GM12801 (cell line): ENCODE measurements around the gene CDX1.

ENCODE experiments used
- TF ChIP-seq, protein P1 (sequence below): IDR thresholded peaks from one replicate; pipeline ENCODE4 v1.5.1; 2011; ENCODE audit warnings: control low read depth; ENCODE audit not compliant: insufficient read length; ENCODE audit errors: extremely low read depth

Gene CDX1

DNA sequence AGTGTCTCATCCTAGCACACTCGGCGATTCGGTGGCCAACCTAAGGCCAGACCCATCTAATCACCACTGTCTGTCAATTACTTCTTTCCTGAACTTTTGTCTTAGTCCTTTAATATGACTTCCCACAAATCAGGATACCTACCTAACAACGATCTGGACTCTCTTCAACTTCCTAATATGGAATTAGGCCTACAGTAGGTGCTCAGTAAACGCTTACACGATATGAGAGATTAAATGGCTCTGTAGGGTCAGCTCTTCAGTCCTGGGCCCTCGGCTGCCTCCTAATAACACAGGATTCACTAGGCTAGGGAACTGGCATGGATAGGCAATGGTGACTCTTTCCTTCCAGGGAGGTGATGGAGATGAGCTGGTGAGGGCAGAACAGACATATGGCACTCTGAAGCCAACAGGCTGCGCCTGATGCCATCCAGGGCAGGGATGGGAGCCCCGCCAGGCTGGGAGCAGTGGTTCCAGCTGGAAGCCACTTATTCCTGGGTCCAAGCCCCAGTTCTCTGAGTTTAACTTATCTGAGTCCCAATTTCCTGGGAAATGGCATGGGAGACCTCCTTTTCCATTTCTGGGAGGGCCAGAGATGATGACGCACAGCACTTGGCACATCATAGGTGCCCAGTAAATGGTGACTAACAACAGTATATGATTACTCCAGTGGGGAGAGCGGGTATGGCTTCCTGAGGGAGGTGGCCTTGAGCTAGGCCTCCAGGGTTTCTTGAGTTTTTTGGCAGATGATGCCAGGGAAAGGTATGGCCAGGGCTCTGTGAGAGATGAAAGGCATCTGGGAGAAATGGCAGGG is 18.3 kb upstream of the CDX1 start:
- TF ChIP-seq, protein P1, sequence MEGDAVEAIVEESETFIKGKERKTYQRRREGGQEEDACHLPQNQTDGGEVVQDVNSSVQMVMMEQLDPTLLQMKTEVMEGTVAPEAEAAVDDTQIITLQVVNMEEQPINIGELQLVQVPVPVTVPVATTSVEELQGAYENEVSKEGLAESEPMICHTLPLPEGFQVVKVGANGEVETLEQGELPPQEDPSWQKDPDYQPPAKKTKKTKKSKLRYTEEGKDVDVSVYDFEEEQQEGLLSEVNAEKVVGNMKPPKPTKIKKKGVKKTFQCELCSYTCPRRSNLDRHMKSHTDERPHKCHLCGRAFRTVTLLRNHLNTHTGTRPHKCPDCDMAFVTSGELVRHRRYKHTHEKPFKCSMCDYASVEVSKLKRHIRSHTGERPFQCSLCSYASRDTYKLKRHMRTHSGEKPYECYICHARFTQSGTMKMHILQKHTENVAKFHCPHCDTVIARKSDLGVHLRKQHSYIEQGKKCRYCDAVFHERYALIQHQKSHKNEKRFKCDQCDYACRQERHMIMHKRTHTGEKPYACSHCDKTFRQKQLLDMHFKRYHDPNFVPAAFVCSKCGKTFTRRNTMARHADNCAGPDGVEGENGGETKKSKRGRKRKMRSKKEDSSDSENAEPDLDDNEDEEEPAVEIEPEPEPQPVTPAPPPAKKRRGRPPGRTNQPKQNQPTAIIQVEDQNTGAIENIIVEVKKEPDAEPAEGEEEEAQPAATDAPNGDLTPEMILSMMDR: no peak

DNA sequence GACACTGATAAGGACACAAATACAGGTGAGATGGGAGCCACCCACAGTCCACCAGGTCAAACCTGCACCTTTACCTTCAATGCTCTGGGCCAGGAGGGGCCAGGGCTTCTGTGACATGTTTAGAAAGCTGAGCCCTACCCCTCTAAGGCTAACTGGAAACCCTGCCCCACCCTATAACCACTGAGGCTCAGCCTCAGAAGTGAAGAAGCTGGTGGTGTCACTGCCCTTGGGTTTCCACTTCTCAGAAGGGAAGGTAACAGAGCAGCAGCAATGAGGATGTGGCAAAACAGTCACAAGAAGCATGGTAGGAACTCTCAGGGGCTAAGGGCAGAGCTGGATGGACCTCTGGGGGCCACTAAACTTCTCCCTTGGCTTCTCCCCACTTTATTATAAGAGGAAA is 17.0 kb upstream of the CDX1 start:
- TF ChIP-seq, protein P1: no peak

DNA sequence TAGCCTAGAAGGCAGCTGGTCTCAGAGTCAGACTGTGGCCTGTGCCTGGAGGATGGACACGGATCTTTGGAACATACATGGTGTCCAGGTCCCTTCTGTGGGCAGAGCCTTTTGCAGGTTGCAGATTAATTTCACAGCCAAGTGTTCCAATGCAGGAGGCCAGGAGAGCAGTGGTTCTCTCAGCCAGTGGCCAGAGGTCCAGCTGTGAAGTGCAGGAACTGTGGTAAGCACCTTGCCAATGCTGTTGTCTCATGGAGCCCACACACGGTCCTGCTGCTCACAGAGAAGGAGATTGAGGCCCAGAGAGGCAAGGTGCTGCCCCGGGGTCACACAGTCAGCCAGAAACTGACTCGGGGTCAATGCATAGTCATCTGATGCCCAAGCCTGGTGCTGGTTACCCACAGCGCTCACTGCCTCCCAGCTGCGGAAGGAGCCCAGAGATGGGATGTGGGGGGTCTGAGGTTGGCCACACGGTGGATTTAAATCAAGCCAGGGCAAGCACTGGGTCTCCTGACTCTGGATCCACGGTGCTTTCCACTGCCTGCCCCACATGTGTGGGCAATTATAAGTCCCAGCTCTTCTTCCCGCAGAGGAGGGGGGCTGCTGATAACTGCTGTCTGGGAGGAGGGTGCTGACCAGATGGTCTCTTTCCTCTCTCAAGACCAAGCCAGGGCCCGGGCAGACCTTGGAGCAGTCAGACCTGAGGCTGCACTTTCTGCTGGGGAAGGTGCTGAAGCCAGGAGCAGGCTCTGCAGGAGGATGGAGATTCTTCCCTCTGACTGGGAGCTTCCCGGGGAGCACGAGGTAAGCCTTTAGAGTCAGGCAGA is 13.7 kb upstream of the CDX1 start:
- TF ChIP-seq, protein P1: no peak

DNA sequence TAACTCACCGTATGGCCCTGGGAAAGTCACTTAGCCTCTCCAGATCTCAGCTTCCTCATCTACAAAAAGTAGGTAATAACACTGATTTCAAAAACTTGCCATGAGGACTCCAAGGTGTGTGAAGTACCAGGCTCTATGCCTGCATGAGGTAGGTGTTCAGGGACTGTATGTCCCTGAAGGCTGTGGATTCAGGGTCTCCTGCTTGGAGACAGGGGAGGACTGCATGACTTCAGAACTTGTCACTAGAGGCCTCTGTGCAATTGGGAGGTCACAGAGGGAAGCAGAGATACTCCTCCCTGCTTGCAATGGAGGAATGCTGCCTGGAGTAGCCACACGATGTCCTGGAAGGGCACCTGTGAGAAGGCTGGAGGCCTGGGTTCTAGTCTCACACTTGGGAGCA is 13.1 kb upstream of the CDX1 start:
- TF ChIP-seq, protein P1: no peak

DNA sequence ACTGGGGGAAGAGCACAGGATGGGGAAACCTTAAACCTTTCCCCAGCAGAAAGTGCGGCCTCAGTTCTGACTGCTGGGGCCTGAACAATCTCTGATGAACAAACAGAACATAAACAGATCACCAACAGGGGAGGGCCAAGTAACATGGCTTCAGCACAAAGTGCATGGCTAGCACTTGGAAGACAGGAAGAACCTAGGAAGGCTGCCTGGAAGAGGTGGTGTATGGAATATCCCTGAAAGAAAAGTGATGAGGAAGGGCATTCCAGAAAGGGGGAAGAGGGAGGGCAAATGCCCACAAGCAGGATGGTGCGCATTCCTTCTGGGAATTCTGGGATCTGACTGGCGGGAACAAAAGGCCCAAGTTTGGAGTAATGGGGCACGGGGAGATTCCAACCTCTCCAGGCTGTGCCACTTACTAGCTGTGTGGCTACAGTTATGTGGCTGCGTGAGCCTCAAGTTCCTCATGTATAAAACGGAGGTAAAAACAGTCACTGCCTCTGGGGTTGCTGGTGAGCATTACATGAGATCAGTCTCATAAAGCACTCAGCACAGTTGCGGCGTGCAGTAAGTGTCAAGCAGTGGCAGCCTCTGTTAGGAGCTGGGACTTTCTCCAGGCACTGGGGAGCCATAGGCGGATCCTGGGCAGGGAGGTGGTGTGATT is 12.5 kb upstream of the CDX1 start:
- TF ChIP-seq, protein P1: no peak

DNA sequence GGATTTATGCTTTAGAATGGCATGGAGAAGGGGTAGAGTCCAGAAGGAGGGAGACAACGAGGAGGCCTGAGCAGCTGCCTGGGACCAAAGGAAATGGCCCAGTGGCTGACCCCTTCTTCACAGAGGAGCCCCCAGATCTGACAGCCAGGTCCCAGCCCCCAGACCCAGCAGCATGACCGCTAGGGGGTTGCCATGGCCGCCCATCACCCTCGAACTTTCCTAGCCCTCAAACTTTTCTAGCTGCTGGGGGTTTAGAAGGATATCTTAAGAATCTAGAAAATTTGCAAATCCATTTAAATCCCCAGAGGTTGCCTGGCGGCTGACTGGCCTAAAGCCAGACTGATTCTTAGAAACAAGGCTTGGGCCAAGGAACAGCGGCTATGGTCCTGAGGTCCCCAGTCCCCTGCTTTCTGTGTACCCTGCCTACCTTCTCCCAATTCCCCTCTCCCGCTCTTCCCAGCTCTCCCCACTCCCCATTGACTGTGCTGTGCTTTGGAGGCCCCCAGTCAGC is 11.9 kb upstream of the CDX1 start:
- TF ChIP-seq, protein P1: no peak
